ENCODE data around the gene DEPDC1B.
"Not testable (repeated sequence)": the region's sequence is repeated elsewhere in the genome, so short reads cannot be mapped to it uniquely, and the experiment has no call there.

The DEPDC1B gene

GRCh38 chr5:60649288-60649917 lies 50.6 kb downstream of the DEPDC1B start:
- DNase-seq (ENCODE audit: low read depth in 4 of 4, low spot score in 1 of 4): no peak

- DNase-seq (ENCODE audit: low read depth in 4 of 4, low spot score in 1 of 4): no peak
These were observed 51.8 kb downstream of the DEPDC1B start for GRCh38 chr5:60648175-60648574.

- DNase-seq (ENCODE audit: low read depth in 4 of 4, low spot score in 1 of 4): no peak
These were observed 59.1 kb downstream of the DEPDC1B start for GRCh38 chr5:60640901-60641300.

- DNase-seq (ENCODE audit: low read depth in 4 of 4, low spot score in 1 of 4): no peak
These were observed 60.4 kb downstream of the DEPDC1B start for GRCh38 chr5:60639544-60639943.

- no peak for DNase-seq (ENCODE audit: low read depth in 4 of 4, low spot score in 1 of 4)
These were observed 61.7 kb downstream of the DEPDC1B start for GRCh38 chr5:60638300-60638699.

- DNase-seq (ENCODE audit: low read depth in 4 of 4, low spot score in 1 of 4): no peak
These were observed 63.3 kb downstream of the DEPDC1B start for GRCh38 chr5:60636644-60637043.

- DNase-seq (ENCODE audit: low read depth in 4 of 4, low spot score in 1 of 4): no peak
These were observed 64.0 kb downstream of the DEPDC1B start for GRCh38 chr5:60636001-60636400.

- DNase-seq (ENCODE audit: low read depth in 4 of 4, low spot score in 1 of 4): no peak
These were observed 65.9 kb downstream of the DEPDC1B start for GRCh38 chr5:60634051-60634450.

GRCh38 chr5:60633341-60633740 lies 66.6 kb downstream of the DEPDC1B start:
- DNase-seq (ENCODE audit: low read depth in 4 of 4, low spot score in 1 of 4): no peak

GRCh38 chr5:60632153-60632552 lies 67.8 kb downstream of the DEPDC1B start:
- DNase-seq (ENCODE audit: low read depth in 4 of 4, low spot score in 1 of 4): no peak

- no peak for DNase-seq (ENCODE audit: low read depth in 4 of 4, low spot score in 1 of 4)
These were observed 69.1 kb downstream of the DEPDC1B start for GRCh38 chr5:60630836-60631235.

- DNase-seq (ENCODE audit: low read depth in 4 of 4, low spot score in 1 of 4): no peak
These were observed 69.8 kb downstream of the DEPDC1B start for GRCh38 chr5:60630179-60630578.

GRCh38 chr5:60624875-60625274 lies 75.1 kb downstream of the DEPDC1B start:
- not testable (repeated sequence) for DNase-seq (ENCODE audit: low read depth in 4 of 4, low spot score in 1 of 4)

- not testable (repeated sequence) for DNase-seq (ENCODE audit: low read depth in 4 of 4, low spot score in 1 of 4)
These were observed 79.2 kb downstream of the DEPDC1B start for GRCh38 chr5:60620752-60621151.

- DNase-seq (ENCODE audit: low read depth in 4 of 4, low spot score in 1 of 4): no peak
These were observed 86.1 kb downstream of the DEPDC1B start for GRCh38 chr5:60613826-60614225.

- DNase-seq (ENCODE audit: low read depth in 4 of 4, low spot score in 1 of 4): no peak
These were observed 88.7 kb downstream of the DEPDC1B start for GRCh38 chr5:60611099-60611740.

GRCh38 chr5:60604771-60605170 lies 95.2 kb downstream of the DEPDC1B start:
- DNase-seq (ENCODE audit: low read depth in 4 of 4, low spot score in 1 of 4): no peak

GRCh38 chr5:60598424-60598823 lies 101.5 kb downstream of the DEPDC1B start:
- DNase-seq (ENCODE audit: low read depth in 4 of 4, low spot score in 1 of 4): no peak

GRCh38 chr5:60597572-60598320 lies 102.2 kb downstream of the DEPDC1B start:
- DNase-seq (ENCODE audit: low read depth in 4 of 4, low spot score in 1 of 4): no peak

- DNase-seq (ENCODE audit: low read depth in 4 of 4, low spot score in 1 of 4): no peak
These were observed 105.1 kb downstream of the DEPDC1B start for GRCh38 chr5:60594715-60595477.

GRCh38 chr5:60590172-60590571 lies 109.8 kb downstream of the DEPDC1B start:
- DNase-seq (ENCODE audit: low read depth in 4 of 4, low spot score in 1 of 4): no peak

GRCh38 chr5:60587312-60587711 lies 112.7 kb downstream of the DEPDC1B start:
- DNase-seq (ENCODE audit: low read depth in 4 of 4, low spot score in 1 of 4): not testable (repeated sequence)

All from stimulated activated CD4-positive, alpha-beta T cell treated with anti-CD3 and anti-CD28 coated beads, Interleukin-1b, Interleukin-23, amount 100 ng/mL, for 24 hours (primary cell).